Measurements from ENCODE around the gene PLCL2. TPM values are rescaled to one million over a fixed set of nuclear protein-coding genes. Genes with fewer than 3 reads are reported as not detected.

PLCL2 gene
- total RNA-seq, 2 donors from 2014 or later = 5.3 to 14.5 TPM

GRCh38 chr3:16906682-16907081 lies 21.9 kb downstream of the PLCL2 start:
- Histone ChIP-seq H3K9me3 (no peaks in the 10 kb centered on the region), H3K27me3 (replicated peaks; ENCODE audit: insufficient read depth) (no peaks in the 10 kb centered on the region), H3K36me3 (no peaks in the 10 kb centered on the region), H3K27ac (no peak overlapping the region), H3K4me1 (replicated peaks) (no peaks in the 10 kb centered on the region), H3K4me3 (no peak overlapping the region)
- 36% methylated on average over 2 of the region's 2 CpGs for whole genome bisulfite sequencing
- intact Hi-C loops (cut with DNase I) = no loop called here
- DNase-seq (ENCODE audit: low spot score) = no peak
- TF ChIP-seq POLR2AphosphoS5 (IDR thresholded peaks at IDR 0.05) (no peak), CTCF (IDR thresholded peaks at IDR 0.05) (no peak), POLR2A (IDR thresholded peaks at IDR 0.05) (no peak)

GRCh38 chr3:16907243-16907642 lies 22.5 kb downstream of the PLCL2 start:
- H3K36me3 ChIP-seq = no peaks in the 10 kb centered on the region
- no peak overlapping the region for H3K4me3 ChIP-seq
- intact Hi-C loops (cut with DNase I) = no loop called here
- H3K27ac ChIP-seq = no peak overlapping the region
- TF ChIP-seq POLR2AphosphoS5 (IDR thresholded peaks at IDR 0.05) (no peak), CTCF (IDR thresholded peaks at IDR 0.05) (no peak), POLR2A (IDR thresholded peaks at IDR 0.05) (no peak)
- no peaks in the 10 kb centered on the region for H3K27me3 ChIP-seq (replicated peaks; ENCODE audit: insufficient read depth)
- DNase-seq (ENCODE audit: low spot score) = no peak
- no peaks in the 10 kb centered on the region for H3K9me3 ChIP-seq
- no peaks in the 10 kb centered on the region for H3K4me1 ChIP-seq (replicated peaks)

- H3K4me1 ChIP-seq (replicated peaks) = no peaks in the 10 kb centered on the region
- H3K27me3 ChIP-seq (replicated peaks; ENCODE audit: insufficient read depth) = no peaks in the 10 kb centered on the region
- intact Hi-C loops (cut with DNase I) = no loop called here
- TF ChIP-seq CTCF (IDR thresholded peaks at IDR 0.05) (no peak), POLR2AphosphoS5 (IDR thresholded peaks at IDR 0.05) (no peak), POLR2A (IDR thresholded peaks at IDR 0.05) (no peak)
- WGBS = 94% methylated on average over 6 of the region's 6 CpGs
- no peak overlapping the region for H3K4me3 ChIP-seq
- H3K9me3 ChIP-seq = no peaks in the 10 kb centered on the region
- H3K36me3 ChIP-seq = no peaks in the 10 kb centered on the region
- DNase-seq (ENCODE audit: low spot score) = no peak
- H3K27ac ChIP-seq = no peak overlapping the region
Measured at GRCh38 chr3:16908016-16908807, 23.5 kb downstream of the PLCL2 start.

- Histone ChIP-seq H3K4me3 (no peak overlapping the region), H3K27ac (no peak overlapping the region), H3K36me3 (no peaks in the 10 kb centered on the region), H3K9me3 (no peaks in the 10 kb centered on the region), H3K27me3 (replicated peaks; ENCODE audit: insufficient read depth) (no peaks in the 10 kb centered on the region), H3K4me1 (replicated peaks) (no peaks in the 10 kb centered on the region)
- 97% methylated on average over 2 of the region's 2 CpGs for WGBS
- intact Hi-C loops (cut with DNase I) = no loop called here
- TF ChIP-seq CTCF (IDR thresholded peaks at IDR 0.05) (no peak), POLR2AphosphoS5 (IDR thresholded peaks at IDR 0.05) (no peak), POLR2A (IDR thresholded peaks at IDR 0.05) (no peak)
- no peak for DNase-seq (ENCODE audit: low spot score)
Measured at GRCh38 chr3:16908896-16909295, 24.1 kb downstream of the PLCL2 start.

GRCh38 chr3:16909802-16910201 lies 25.0 kb downstream of the PLCL2 start:
- 92% methylated on average over 3 of the region's 3 CpGs for WGBS
- Histone ChIP-seq H3K4me1 (replicated peaks) (no peaks in the 10 kb centered on the region), H3K9me3 (no peaks in the 10 kb centered on the region), H3K36me3 (no peaks in the 10 kb centered on the region), H3K27ac (no peak overlapping the region), H3K27me3 (replicated peaks; ENCODE audit: insufficient read depth) (no peaks in the 10 kb centered on the region), H3K4me3 (no peak overlapping the region)
- intact Hi-C loops (cut with DNase I) = no loop called here
- TF ChIP-seq CTCF (IDR thresholded peaks at IDR 0.05) = no peak
- no peak for TF ChIP-seq POLR2A (IDR thresholded peaks at IDR 0.05)
- TF ChIP-seq POLR2AphosphoS5 (IDR thresholded peaks at IDR 0.05) = no peak
- no peak for DNase-seq (ENCODE audit: low spot score)

Measured in prostate gland (tissue), 2 donors.